ENCODE measurements around the gene DNM3. TPM values are rescaled to one million over a fixed set of nuclear protein-coding genes. Genes with fewer than 3 reads are reported as not detected.
A peak's percentile ranks its signal among the peaks of the same experiment; 100 is the strongest.

DNM3 gene
- total and polyA plus RNA-seq, 9 of the 15 experiments (the other 6 are each of a cell fraction or from before 2014, with no cell fraction given): 0.08 to 0.36 (median 0.22) TPM; not detected in 1

DNA sequence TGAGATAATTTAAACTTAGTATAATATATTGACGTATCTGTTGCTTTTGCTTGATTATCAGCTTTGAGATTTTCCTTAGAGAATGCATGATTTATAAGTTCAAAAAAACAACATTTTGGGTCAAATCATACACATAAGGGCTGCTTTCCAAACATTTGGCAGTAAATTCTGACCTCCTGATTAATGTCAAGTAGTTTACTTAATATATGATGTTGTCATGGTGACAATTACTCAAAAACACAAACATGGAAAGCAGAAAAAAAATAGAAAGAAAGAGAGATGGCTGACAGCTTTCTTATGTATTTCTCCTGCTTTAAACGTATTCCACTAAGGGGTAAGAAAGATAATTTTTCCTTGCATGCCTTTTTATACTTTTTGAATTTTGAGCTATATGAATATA lies 320.9 kb downstream of the DNM3 start:
- no peak overlapping the region for H3K4me3 ChIP-seq
- no peak overlapping the region for H3K4me2 ChIP-seq (ENCODE audit: insufficient read depth, low read length)
- H3K27ac ChIP-seq (ENCODE audit: extremely low read depth, low read depth, low read length): no peak overlapping the region
- TF ChIP-seq RFX1 (IDR thresholded peaks at IDR 0.05): peak; percentile 46
- TF ChIP-seq PATZ1 (CRISPR knock-in tag; IDR thresholded peaks at IDR 0.05; ENCODE audit: borderline replicate concordance): no peak
- FAIRE-seq (no peak), DNase-seq (ENCODE audit: extremely low read depth in 1 of 4, low spot score in 3 of 4) (no peak), ATAC-seq (no peak)
- no peaks in the 10 kb centered on the region; a peak in 1 of 5 replicates for H3K27me3 ChIP-seq (ENCODE audit: control insufficient read depth in 2 of 2, insufficient read depth in 2 of 2, low read length in 2 of 2)
- in situ Hi-C loops (cut with MboI) (no loop called here), intact Hi-C loops (cut with micrococcal nuclease) (no loop called here)
- no peaks in the 10 kb centered on the region for H3K9me1 ChIP-seq (ENCODE audit: control insufficient read depth, insufficient read depth, low read length)
- no peaks in the 10 kb centered on the region for H3K36me3 ChIP-seq (ENCODE audit: control insufficient read depth, insufficient read depth, low read length)
- H3K79me2 ChIP-seq (ENCODE audit: control insufficient read depth, insufficient read depth, low read length): no peaks in the 10 kb centered on the region
- BruUV-seq (replicated peaks): no TSS peak
- H2AFZ ChIP-seq (ENCODE audit: low read depth, low read length): no peak overlapping the region
- H3K9ac ChIP-seq (ENCODE audit: insufficient read depth in 1 of 2, low read depth in 2 of 2, low read length in 2 of 2): no peak overlapping the region
- no peaks in the 10 kb centered on the region for H3K4me1 ChIP-seq (replicated peaks in 1 of 2; ENCODE audit: control insufficient read depth in 2 of 2, insufficient read depth in 2 of 2, low read length in 2 of 2)
- no peaks in the 10 kb centered on the region for H4K20me1 ChIP-seq (replicated peaks; ENCODE audit: control insufficient read depth, insufficient read depth, low read length)
- ChIA-PET CTCF (ENCODE audit: low intra/inter-chr PET ratio) (no interaction called here), POLR2A (no interaction called here)
- no peaks in the 10 kb centered on the region for H3K9me3 ChIP-seq (replicated peaks; ENCODE audit: control insufficient read depth, insufficient read depth, low read depth, low read length)
- WGBS (ENCODE audit: insufficient coverage, low coverage, missing lambda C conversion rate): 0% methylated on average over 2 of the region's 2 CpGs

DNA sequence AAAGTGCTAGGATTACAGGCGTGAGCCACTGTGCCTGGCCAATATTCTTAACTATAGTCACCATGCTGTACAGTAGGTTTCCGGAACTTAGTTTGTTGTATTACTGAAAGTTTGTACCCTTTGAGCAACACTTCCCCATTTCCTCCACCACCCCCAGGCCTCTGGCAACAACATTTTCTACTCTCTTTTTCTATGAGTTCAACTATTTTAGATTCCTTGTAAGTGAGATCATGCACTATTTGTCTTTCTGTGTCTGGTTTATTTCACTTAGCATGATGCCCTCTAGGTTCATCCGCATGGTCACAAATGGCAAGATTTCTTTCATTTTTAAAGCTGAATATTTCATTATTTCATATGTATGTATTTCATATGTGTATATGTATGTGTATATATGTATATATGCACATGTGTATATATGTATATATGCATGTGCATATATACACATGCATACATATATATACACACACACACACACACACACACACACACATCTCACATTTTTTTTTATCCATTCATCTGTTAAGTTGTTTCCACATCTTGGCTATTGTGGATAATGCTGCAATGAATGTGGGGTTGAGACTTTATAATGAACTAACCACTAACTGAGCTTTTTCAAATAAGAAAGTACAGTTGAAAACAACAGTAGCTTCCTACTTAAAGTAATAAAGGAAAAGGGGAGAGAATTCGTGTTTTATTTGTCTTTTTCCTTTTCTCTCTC lies 322.4 kb downstream of the DNM3 start:
- Histone ChIP-seq H3K4me3 (no peak overlapping the region), H3K36me3 (ENCODE audit: control insufficient read depth, insufficient read depth, low read length) (no peaks in the 10 kb centered on the region), H3K27me3 (ENCODE audit: control insufficient read depth in 2 of 2, insufficient read depth in 2 of 2, low read length in 2 of 2) (no peaks in the 10 kb centered on the region; a peak in 1 of 5 replicates), H4K20me1 (replicated peaks; ENCODE audit: control insufficient read depth, insufficient read depth, low read length) (no peaks in the 10 kb centered on the region), H2AFZ (ENCODE audit: low read depth, low read length) (no peak overlapping the region), H3K9me3 (replicated peaks; ENCODE audit: control insufficient read depth, insufficient read depth, low read depth, low read length) (no peaks in the 10 kb centered on the region), H3K9ac (ENCODE audit: insufficient read depth in 1 of 2, low read depth in 2 of 2, low read length in 2 of 2) (no peak overlapping the region), H3K9me1 (ENCODE audit: control insufficient read depth, insufficient read depth, low read length) (no peaks in the 10 kb centered on the region), H3K4me1 (replicated peaks in 1 of 2; ENCODE audit: control insufficient read depth in 2 of 2, insufficient read depth in 2 of 2, low read length in 2 of 2) (no peaks in the 10 kb centered on the region), H3K27ac (ENCODE audit: extremely low read depth, low read depth, low read length) (no peak overlapping the region), H3K4me2 (ENCODE audit: insufficient read depth, low read length) (no peak overlapping the region), H3K79me2 (ENCODE audit: control insufficient read depth, insufficient read depth, low read length) (no peaks in the 10 kb centered on the region)
- no TSS peak for BruUV-seq (replicated peaks)
- no peak for ATAC-seq
- intact Hi-C loops (cut with micrococcal nuclease): no loop called here
- DNase-seq (ENCODE audit: extremely low read depth in 1 of 4, low spot score in 3 of 4): no peak
- in situ Hi-C loops (cut with MboI): no loop called here
- no peak for FAIRE-seq
- 23% methylated on average over 4 of the region's 4 CpGs for WGBS (ENCODE audit: insufficient coverage, low coverage, missing lambda C conversion rate)
- POLR2A ChIA-PET: interaction anchor here (1.5 kb wide), 1 partner anchor 13 kb away, joined by 4 read pairs; no protein-coding TSS in a partner anchor
- CTCF ChIA-PET (ENCODE audit: low intra/inter-chr PET ratio): no interaction called here
- TF ChIP-seq ZNF318 (IDR thresholded peaks at IDR 0.05; ENCODE audit: borderline replicate concordance in 1 of 2, low read depth in 1 of 2): no peak
